OCI-LY3 (cell line): ENCODE data around the gene ATP6V0C.

ENCODE experiments used
- H2AFZ ChIP-seq: fragments of 200-600, 300-600 bp; shearing (Covaris generic); 2 replicates; pipeline ENCODE4 v1.6.0; 2014; ENCODE audit warnings: antibody characterized with exemption, low read depth, low read length
- H3K27ac ChIP-seq: fragments of 200-600, 300-600 bp; sonication (generic); 2 replicates; pipeline ENCODE4 v1.5.1; 2014; ENCODE audit warnings: mild to moderate bottlenecking, low read length, moderate library complexity, mixed read lengths
- H3K27me3 ChIP-seq: fragments of 200-600, 300-600 bp; sonication (generic); 2 replicates; pipeline ENCODE4 v1.6.1; 2014; ENCODE audit warnings: low read depth, low read length, mixed read lengths
- H3K36me3 ChIP-seq: fragments of 200-600, 300-600 bp; sonication (generic); replicated peaks from 2 replicates; pipeline ENCODE3; 2014; ENCODE audit warnings: low read depth, low read length, mixed read lengths
- H3K4me1 ChIP-seq: fragments of 300-600, 200-600 bp; sonication (generic); 2 replicates; pipeline ENCODE4 v1.6.1; 2014; ENCODE audit warnings: low read length, mixed read lengths
- H3K4me2 ChIP-seq: fragments of 200-600, 300-600 bp; sonication (generic); 2 replicates; pipeline ENCODE4 v1.6.1; 2014; ENCODE audit warnings: low read length, mixed read lengths
- H3K4me3 ChIP-seq: fragments of 300-600, 200-600 bp; sonication (generic); 2 replicates; pipeline ENCODE4 v1.5.1; 2014; ENCODE audit warnings: antibody characterized with exemption, mild to moderate bottlenecking, low read length, moderate library complexity
- H3K79me2 ChIP-seq: fragments of 300-600, 200-600 bp; shearing (Covaris generic); 2 replicates; pipeline ENCODE4 v1.6.1; 2014; ENCODE audit warnings: mild to moderate bottlenecking, low read length, mixed read lengths
- H3K9ac ChIP-seq: fragments of 300-600, 200-600 bp; shearing (Covaris generic); 2 replicates; pipeline ENCODE4 v1.6.0; 2014; ENCODE audit warnings: mild to moderate bottlenecking, low read length, moderate library complexity
- H3K9me3 ChIP-seq: fragments of 200-600, 300-600 bp; shearing (Covaris generic); 2 replicates; pipeline ENCODE4 v1.6.1; 2014; ENCODE audit warnings: low read length, mixed read lengths; ENCODE audit not compliant: insufficient read depth
- H4K20me1 ChIP-seq: fragments of 200-600, 300-600 bp; sonication (generic); 2 replicates; pipeline ENCODE4 v1.6.1; 2016; ENCODE audit warnings: low read length, mixed read lengths; ENCODE audit not compliant: insufficient read depth
- CTCF ChIP-seq: fragments of 200-600, 300-600 bp; sonication (generic); IDR thresholded peaks from 2 replicates; pipeline ENCODE4 v1.5.1; 2014; ENCODE audit warnings: antibody characterized with exemption, low read length, low read depth
- EZH2phosphoT487 ChIP-seq: fragments of 200-600 bp; shearing (Covaris generic); IDR thresholded peaks from 2 replicates; pipeline ENCODE4 v1.6.1; 2018; ENCODE audit warnings: antibody characterized with exemption, mixed run types, low read depth

Gene ATP6V0C

GRCh38 chr16:2467528-2468232, 46.1 kb upstream of the ATP6V0C start:
- Histone ChIP-seq H3K4me2 (peak overlapping the region; percentile 77), H3K4me3 (peak overlapping the region; percentile 72; the same call in 1 of the 2 replicates), H3K79me2 (no peaks in the 10 kb centered on the region), H3K27ac (no peak overlapping the region), H3K9ac (no peak overlapping the region), H3K4me1 (peaks cover 30% of the 10 kb centered on the region), H4K20me1 (no peaks in the 10 kb centered on the region), H3K36me3 (no peaks in the 10 kb centered on the region), H2AFZ (no peak overlapping the region), H3K9me3 (no peaks in the 10 kb centered on the region), H3K27me3 (peaks cover 25% of the 10 kb centered on the region)
- TF ChIP-seq EZH2phosphoT487 (no peak), CTCF (no peak)

- Histone ChIP-seq H3K27me3 (peaks cover 25% of the 10 kb centered on the region), H3K4me3 (peak overlapping the region; percentile 72), H3K27ac (no peak overlapping the region), H3K4me1 (peaks cover 30% of the 10 kb centered on the region), H2AFZ (peak overlapping the region; percentile 43; the same call in 1 of the 2 replicates), H3K9ac (peak overlapping the region; percentile 23; the same call in 1 of the 2 replicates), H3K4me2 (peak overlapping the region; percentile 77), H3K9me3 (no peaks in the 10 kb centered on the region), H3K36me3 (no peaks in the 10 kb centered on the region), H4K20me1 (no peaks in the 10 kb centered on the region), H3K79me2 (no peaks in the 10 kb centered on the region)
- TF ChIP-seq CTCF (no peak), EZH2phosphoT487 (no peak)
Measured at GRCh38 chr16:2468233-2468724, 45.5 kb upstream of the ATP6V0C start.

DNA sequence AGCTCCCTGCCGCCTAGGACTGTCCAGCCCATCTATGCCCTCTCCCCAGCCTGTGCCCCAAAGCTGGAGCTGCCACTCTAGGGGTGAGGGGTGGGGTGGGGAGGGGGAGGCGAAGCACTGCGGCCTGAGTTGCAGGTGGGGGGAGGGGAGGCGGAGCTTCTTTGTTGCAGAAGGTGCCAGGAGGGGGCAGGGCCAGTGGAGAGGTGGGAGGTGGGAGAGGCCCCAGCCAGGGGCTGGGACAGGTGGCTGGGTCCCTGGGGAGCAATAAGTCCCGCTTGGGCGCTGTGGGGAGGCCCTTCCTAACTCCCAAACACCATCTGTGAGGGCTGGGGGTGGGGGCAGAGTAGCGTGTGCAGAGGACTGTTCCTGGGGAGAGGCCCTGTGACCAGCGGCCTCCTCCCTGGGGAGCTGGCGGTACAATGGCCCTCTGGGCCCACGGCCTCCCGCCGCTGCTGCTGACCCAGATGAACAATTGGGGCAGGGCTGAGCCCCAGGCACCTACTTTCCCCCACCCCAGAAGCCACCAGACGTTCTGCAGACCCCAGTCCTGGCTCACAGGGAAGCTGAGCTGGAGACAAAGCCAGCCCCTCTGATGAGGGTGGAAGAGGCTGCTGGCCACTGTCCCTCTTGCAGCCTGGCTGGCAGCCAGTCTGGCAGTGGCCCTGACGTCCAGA, 44.9 kb upstream of the ATP6V0C start:
- no peak overlapping the region for H3K27ac ChIP-seq
- no peaks in the 10 kb centered on the region for H3K79me2 ChIP-seq
- H3K4me3 ChIP-seq, result peak overlapping the region; percentile 72
- H3K9ac ChIP-seq, result peak overlapping the region; percentile 42
- H2AFZ ChIP-seq, result no peak overlapping the region
- no peaks in the 10 kb centered on the region for H3K9me3 ChIP-seq
- H3K27me3 ChIP-seq, result peaks cover 25% of the 10 kb centered on the region
- no peak for TF ChIP-seq EZH2phosphoT487
- TF ChIP-seq CTCF, result no peak
- no peaks in the 10 kb centered on the region for H3K36me3 ChIP-seq
- H4K20me1 ChIP-seq, result no peaks in the 10 kb centered on the region
- peak overlapping the region; percentile 77 for H3K4me2 ChIP-seq
- peaks cover 30% of the 10 kb centered on the region for H3K4me1 ChIP-seq
